Activated naive CD4-positive, alpha-beta T cell treated with anti-CD3 and anti-CD28 coated beads, Interleukin-2, amount 10 ng/mL, durations not matched to agents 7 days and 5 days (primary cell): Measurements from ENCODE around the gene E2F2.

ENCODE experiments used
- CTCF ChIA-PET: fragments of 350-600 bp; sonication (Branson Sonifier 250); formaldehyde crosslinking; loops from one replicate; lab custom pipeline; 2021; ENCODE audit warnings: antibody characterized with exemption; lab: Charles Lee
- DNase-seq: peaks from one replicate; pipeline ENCODE4 v3.0.0-alpha.2; 2020
- H3K27ac Mint-ChIP-seq: one replicate; pipeline ENCODE4 v1.8.0; 2021; ENCODE audit warnings: mild to moderate bottlenecking, moderate library complexity, mixed read lengths
- H3K27me3 Mint-ChIP-seq: one replicate; pipeline ENCODE4 v1.8.0; 2021; ENCODE audit warnings: mild to moderate bottlenecking, mixed read lengths
- H3K36me3 Mint-ChIP-seq: one replicate; pipeline ENCODE4 v1.8.0; 2021; ENCODE audit warnings: mixed read lengths
- H3K4me1 Mint-ChIP-seq: one replicate; pipeline ENCODE4 v1.8.0; 2021; ENCODE audit warnings: mixed read lengths
- H3K4me3 Mint-ChIP-seq: one replicate; pipeline ENCODE4 v1.8.0; 2021; ENCODE audit warnings: mild to moderate bottlenecking, moderate library complexity, mixed read lengths
- H3K9me3 Mint-ChIP-seq: one replicate; pipeline ENCODE4 v1.8.0; 2021; ENCODE audit warnings: mixed read lengths

The E2F2 gene

GRCh38 chr1:23558872-23559135 lies 27.8 kb upstream of the E2F2 start:
- CTCF ChIA-PET: interaction anchor here (0.8 to 22.3 kb wide), 5 partner anchors 13 to 75 kb away, joined by 3 to 715 read pairs (median 4); no protein-coding TSS in a partner anchor
- Mint-ChIP-seq H3K36me3 (peaks cover 12% of the 10 kb centered on the region), H3K9me3 (no peaks in the 10 kb centered on the region), H3K27ac (peak overlapping the region; percentile 88), H3K27me3 (peaks cover 50% of the 10 kb centered on the region), H3K4me3 (peak overlapping the region; percentile 90), H3K4me1 (peaks cover 77% of the 10 kb centered on the region)
- DNase-seq: peak; percentile 40

- H3K27me3 Mint-ChIP-seq: peaks cover 50% of the 10 kb centered on the region
- peak; percentile 60 for DNase-seq
- CTCF ChIA-PET: interaction anchor here (0.8 to 22.3 kb wide), 9 partner anchors 8 to 190 kb away, joined by 3 to 715 read pairs (median 3); no protein-coding TSS in a partner anchor
- H3K4me3 Mint-ChIP-seq: peak overlapping the region; percentile 90
- H3K27ac Mint-ChIP-seq: peak overlapping the region; percentile 88
- H3K4me1 Mint-ChIP-seq: peaks cover 79% of the 10 kb centered on the region
- H3K9me3 Mint-ChIP-seq: no peaks in the 10 kb centered on the region
- peaks cover 12% of the 10 kb centered on the region for H3K36me3 Mint-ChIP-seq
Observed at GRCh38 chr1:23558140-23558871, 27.3 kb upstream of the E2F2 start.

GRCh38 chr1:23557471-23558124 lies 26.6 kb upstream of the E2F2 start:
- Mint-ChIP-seq H3K4me3 (peak overlapping the region; percentile 90), H3K27ac (peak overlapping the region; percentile 88), H3K9me3 (no peaks in the 10 kb centered on the region), H3K27me3 (peaks cover 45% of the 10 kb centered on the region), H3K4me1 (peaks cover 73% of the 10 kb centered on the region), H3K36me3 (peaks cover 12% of the 10 kb centered on the region)
- CTCF ChIA-PET: interaction anchor here (1.0 to 22.3 kb wide), 9 partner anchors 8 to 190 kb away, joined by 3 to 715 read pairs (median 3); no protein-coding TSS in a partner anchor
- DNase-seq: peak; percentile 26

GRCh38 chr1:23556635-23557470 lies 25.8 kb upstream of the E2F2 start:
- DNase-seq: no peak
- Mint-ChIP-seq H3K4me3 (peak overlapping the region; percentile 90), H3K4me1 (peaks cover 67% of the 10 kb centered on the region), H3K27ac (peak overlapping the region; percentile 88), H3K27me3 (peaks cover 43% of the 10 kb centered on the region), H3K9me3 (no peaks in the 10 kb centered on the region), H3K36me3 (peaks cover 12% of the 10 kb centered on the region)
- CTCF ChIA-PET: interaction anchor here (0.6 to 22.3 kb wide), 11 partner anchors 9 to 77 kb away, joined by 3 to 715 read pairs (median 4); no protein-coding TSS in a partner anchor

- Mint-ChIP-seq H3K27me3 (peaks cover 39% of the 10 kb centered on the region), H3K9me3 (no peaks in the 10 kb centered on the region), H3K4me3 (peak overlapping the region; percentile 90), H3K4me1 (peaks cover 66% of the 10 kb centered on the region), H3K36me3 (peaks cover 12% of the 10 kb centered on the region), H3K27ac (peak overlapping the region; percentile 88)
- CTCF ChIA-PET: interaction anchor here (0.6 to 22.3 kb wide), 8 partner anchors 9 to 78 kb away, joined by 3 to 715 read pairs (median 11); no protein-coding TSS in a partner anchor
- DNase-seq: no peak
Observed at GRCh38 chr1:23555986-23556634, 25.1 kb upstream of the E2F2 start.

- H3K36me3 Mint-ChIP-seq: peaks cover 12% of the 10 kb centered on the region
- no peak for DNase-seq
- CTCF ChIA-PET: interaction anchor here (0.7 to 22.3 kb wide), 11 partner anchors 9 to 94 kb away, joined by 3 to 715 read pairs (median 9); no protein-coding TSS in a partner anchor
- H3K4me1 Mint-ChIP-seq: peaks cover 59% of the 10 kb centered on the region
- no peaks in the 10 kb centered on the region for H3K9me3 Mint-ChIP-seq
- H3K27me3 Mint-ChIP-seq: peaks cover 39% of the 10 kb centered on the region
- H3K4me3 Mint-ChIP-seq: peak overlapping the region; percentile 90
- peak overlapping the region; percentile 88 for H3K27ac Mint-ChIP-seq
Observed at GRCh38 chr1:23555270-23555985, 24.4 kb upstream of the E2F2 start.

GRCh38 chr1:23554481-23555269 lies 23.6 kb upstream of the E2F2 start:
- H3K36me3 Mint-ChIP-seq: peaks cover 12% of the 10 kb centered on the region
- DNase-seq: peak; percentile 88
- peaks cover 32% of the 10 kb centered on the region for H3K27me3 Mint-ChIP-seq
- no peaks in the 10 kb centered on the region for H3K9me3 Mint-ChIP-seq
- H3K27ac Mint-ChIP-seq: peak overlapping the region; percentile 91
- peak overlapping the region; percentile 90 for H3K4me3 Mint-ChIP-seq
- H3K4me1 Mint-ChIP-seq: peaks cover 51% of the 10 kb centered on the region
- CTCF ChIA-PET: interaction anchor here (0.6 to 22.3 kb wide), 12 partner anchors 9 to 95 kb away, joined by 3 to 715 read pairs (median 6); no protein-coding TSS in a partner anchor

- Mint-ChIP-seq H3K36me3 (peaks cover 12% of the 10 kb centered on the region), H3K4me3 (peak overlapping the region; percentile 80), H3K27ac (peak overlapping the region; percentile 91), H3K4me1 (peaks cover 48% of the 10 kb centered on the region), H3K27me3 (peaks cover 28% of the 10 kb centered on the region), H3K9me3 (no peaks in the 10 kb centered on the region)
- peak; percentile 26 for DNase-seq
- CTCF ChIA-PET: interaction anchor here (0.6 to 22.3 kb wide), 7 partner anchors 9 to 80 kb away, joined by 3 to 715 read pairs (median 11); no protein-coding TSS in a partner anchor
Observed at GRCh38 chr1:23554127-23554480, 23.1 kb upstream of the E2F2 start.

- peaks cover 12% of the 10 kb centered on the region for H3K36me3 Mint-ChIP-seq
- peak overlapping the region; percentile 80 for H3K4me3 Mint-ChIP-seq
- peaks cover 28% of the 10 kb centered on the region for H3K27me3 Mint-ChIP-seq
- peaks cover 48% of the 10 kb centered on the region for H3K4me1 Mint-ChIP-seq
- CTCF ChIA-PET: interaction anchor here (0.8 to 22.3 kb wide), 5 partner anchors 8 to 81 kb away, joined by 3 to 715 read pairs (median 11); no protein-coding TSS in a partner anchor
- DNase-seq: no peak
- H3K27ac Mint-ChIP-seq: peak overlapping the region; percentile 91
- H3K9me3 Mint-ChIP-seq: no peaks in the 10 kb centered on the region
Observed at GRCh38 chr1:23553231-23554126, 22.4 kb upstream of the E2F2 start.

GRCh38 chr1:23551849-23552248 lies 20.8 kb upstream of the E2F2 start:
- Mint-ChIP-seq H3K4me3 (no peak overlapping the region), H3K4me1 (peaks cover 38% of the 10 kb centered on the region), H3K9me3 (no peaks in the 10 kb centered on the region), H3K36me3 (peaks cover 3% of the 10 kb centered on the region), H3K27ac (no peak overlapping the region), H3K27me3 (peaks cover 31% of the 10 kb centered on the region)
- CTCF ChIA-PET: interaction anchor here (0.9 to 22.3 kb wide), 2 partner anchors 12 to 82 kb away, joined by 3 to 715 read pairs; no protein-coding TSS in a partner anchor
- DNase-seq: no peak

GRCh38 chr1:23548704-23549143 lies 17.7 kb upstream of the E2F2 start:
- DNase-seq: no peak
- CTCF ChIA-PET: interaction anchor here (0.8 to 22.3 kb wide), 5 partner anchors 52 to 116 kb away, joined by 3 to 715 read pairs (median 4); no protein-coding TSS in a partner anchor
- H3K27me3 Mint-ChIP-seq: peaks cover 36% of the 10 kb centered on the region
- H3K27ac Mint-ChIP-seq: no peak overlapping the region
- no peak overlapping the region for H3K4me3 Mint-ChIP-seq
- H3K9me3 Mint-ChIP-seq: no peaks in the 10 kb centered on the region
- H3K4me1 Mint-ChIP-seq: peaks cover 13% of the 10 kb centered on the region
- H3K36me3 Mint-ChIP-seq: no peaks in the 10 kb centered on the region
